Measurements from ENCODE around the gene GDAP2. TPM values are rescaled to one million over a fixed set of nuclear protein-coding genes. Genes with fewer than 3 reads are reported as not detected.

The GDAP2 gene, protein sequence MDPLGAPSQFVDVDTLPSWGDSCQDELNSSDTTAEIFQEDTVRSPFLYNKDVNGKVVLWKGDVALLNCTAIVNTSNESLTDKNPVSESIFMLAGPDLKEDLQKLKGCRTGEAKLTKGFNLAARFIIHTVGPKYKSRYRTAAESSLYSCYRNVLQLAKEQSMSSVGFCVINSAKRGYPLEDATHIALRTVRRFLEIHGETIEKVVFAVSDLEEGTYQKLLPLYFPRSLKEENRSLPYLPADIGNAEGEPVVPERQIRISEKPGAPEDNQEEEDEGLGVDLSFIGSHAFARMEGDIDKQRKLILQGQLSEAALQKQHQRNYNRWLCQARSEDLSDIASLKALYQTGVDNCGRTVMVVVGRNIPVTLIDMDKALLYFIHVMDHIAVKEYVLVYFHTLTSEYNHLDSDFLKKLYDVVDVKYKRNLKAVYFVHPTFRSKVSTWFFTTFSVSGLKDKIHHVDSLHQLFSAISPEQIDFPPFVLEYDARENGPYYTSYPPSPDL
- polyA plus RNA-seq, result 1 to 10 TPM; 2.5 to 4.3 TPM

DNA sequence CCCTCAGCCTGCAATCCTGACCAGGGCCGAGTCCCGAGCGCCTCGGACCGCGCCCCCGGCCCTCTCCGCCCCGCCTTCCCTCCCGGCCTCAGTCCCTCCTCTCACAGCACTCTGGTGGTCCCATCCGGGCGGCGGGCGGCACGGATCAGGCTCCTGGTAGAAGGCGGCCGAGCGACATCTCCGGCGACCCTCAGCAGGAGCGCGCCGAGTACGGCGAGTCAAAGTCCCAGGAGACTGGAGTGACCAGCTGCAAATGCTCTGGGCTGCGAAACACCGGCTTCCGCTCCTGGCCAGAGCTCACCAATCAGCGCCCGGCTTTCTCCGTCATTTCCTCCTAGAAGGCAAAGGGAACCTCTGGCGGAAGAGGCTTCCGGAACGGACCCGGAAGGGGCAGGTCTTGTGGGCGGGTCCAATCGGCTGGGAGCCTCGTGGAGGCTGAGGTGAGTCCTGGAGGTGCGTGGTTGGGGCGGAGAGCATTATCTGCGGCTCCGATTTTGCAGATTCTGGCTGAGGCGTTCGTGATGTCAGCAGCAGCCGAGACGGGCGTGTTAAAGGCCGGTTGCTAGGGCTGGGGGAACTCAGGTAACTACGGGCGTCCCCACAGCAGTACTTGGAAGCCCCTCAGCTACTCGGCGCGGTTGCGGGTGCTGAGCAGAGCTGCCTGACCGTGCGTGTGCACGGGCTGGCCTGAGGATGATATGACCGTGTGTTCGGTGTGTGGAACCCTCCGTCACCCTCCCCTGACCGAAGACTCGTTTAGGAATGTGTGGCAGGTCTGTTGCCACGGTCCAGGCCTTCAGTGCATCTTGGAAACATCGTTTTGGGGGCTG lies at the start of gene GDAP2, which contains the start of gene WDR3:
Gene GDAP2 (minus strand): TSS at position 279 of the 830 bp plus-strand sequence. CDS start 9,264 bp downstream, outside the sequence.
Gene WDR3 (plus strand): TSS at position 397 of the 830 bp plus-strand sequence. CDS start 3,581 bp downstream, outside the sequence.
- 0% methylated on average over 64 of the region's 64 CpGs for WGBS, 2 donors
- H3K27ac ChIP-seq (ENCODE audit: low read depth in 2 of 2, low read length in 1 of 2), result peak within 1 kb of the TSS; percentile 87 to 95
- peaks cover 0 to 3% of the 10 kb centered on the region in 2 donors for H3K9me3 ChIP-seq (ENCODE audit: control insufficient read depth in 2 of 2, insufficient read depth in 1 of 2, low read depth in 1 of 2, low read length in 1 of 2)
- H3K4me1 ChIP-seq (ENCODE audit: control insufficient read depth in 2 of 2, insufficient read depth in 2 of 2, low read length in 1 of 2), result peaks cover 0 to 3% of the 10 kb centered on the region in 2 donors
- H3K27me3 ChIP-seq (ENCODE audit: control insufficient read depth in 1 of 2, insufficient read depth in 2 of 2, low read length in 2 of 2), result no peaks in the 10 kb centered on the region
- peak within 1 kb of the TSS; percentile 92 to 96 for H3K4me3 ChIP-seq (ENCODE audit: low read depth in 1 of 2, low read length in 2 of 2)
- peaks cover 0 to 2% of the 10 kb centered on the region in 2 donors for H3K36me3 ChIP-seq (ENCODE audit: control insufficient read depth in 2 of 2, insufficient read depth in 2 of 2, low read length in 1 of 2)

- Histone ChIP-seq H3K9me3 (ENCODE audit: control insufficient read depth in 2 of 2, insufficient read depth in 1 of 2, low read depth in 1 of 2, low read length in 1 of 2) (no peaks in the 10 kb centered on the region), H3K36me3 (ENCODE audit: control insufficient read depth in 2 of 2, insufficient read depth in 2 of 2, low read length in 1 of 2) (no peaks in the 10 kb centered on the region), H3K27me3 (ENCODE audit: control insufficient read depth in 1 of 2, insufficient read depth in 2 of 2, low read length in 2 of 2) (no peaks in the 10 kb centered on the region), H3K4me1 (ENCODE audit: control insufficient read depth in 2 of 2, insufficient read depth in 2 of 2, low read length in 1 of 2) (no peaks in the 10 kb centered on the region), H3K27ac (ENCODE audit: low read depth in 2 of 2, low read length in 1 of 2) (no peak overlapping the region), H3K4me3 (ENCODE audit: low read depth in 1 of 2, low read length in 2 of 2) (no peak overlapping the region)
- 65 to 66% methylated on average over 3 of the region's 3 CpGs for WGBS, 2 donors
Measured at GRCh38 chr1:117976381-117976780, 47.0 kb upstream of the GDAP2 start.

GRCh38 chr1:117971777-117972176 lies 42.4 kb upstream of the GDAP2 start:
- Histone ChIP-seq H3K4me1 (ENCODE audit: control insufficient read depth in 2 of 2, insufficient read depth in 2 of 2, low read length in 1 of 2) (no peaks in the 10 kb centered on the region), H3K27me3 (ENCODE audit: control insufficient read depth in 1 of 2, insufficient read depth in 2 of 2, low read length in 2 of 2) (no peaks in the 10 kb centered on the region), H3K4me3 (ENCODE audit: low read depth in 1 of 2, low read length in 2 of 2) (no peak overlapping the region), H3K27ac (ENCODE audit: low read depth in 2 of 2, low read length in 1 of 2) (no peak overlapping the region), H3K9me3 (ENCODE audit: control insufficient read depth in 2 of 2, insufficient read depth in 1 of 2, low read depth in 1 of 2, low read length in 1 of 2) (no peaks in the 10 kb centered on the region), H3K36me3 (ENCODE audit: control insufficient read depth in 2 of 2, insufficient read depth in 2 of 2, low read length in 1 of 2) (no peaks in the 10 kb centered on the region)

- 46 to 68% methylated on average over 9 of the region's 9 CpGs for WGBS, 2 donors
- H3K9me3 ChIP-seq (ENCODE audit: control insufficient read depth in 2 of 2, insufficient read depth in 1 of 2, low read depth in 1 of 2, low read length in 1 of 2), result no peaks in the 10 kb centered on the region
Measured at GRCh38 chr1:117970252-117970651, 40.8 kb upstream of the GDAP2 start.

GRCh38 chr1:117967881-117968280 lies 38.5 kb upstream of the GDAP2 start:
- no peaks in the 10 kb centered on the region for H3K27me3 ChIP-seq (ENCODE audit: control insufficient read depth in 1 of 2, insufficient read depth in 2 of 2, low read length in 2 of 2)

More at GRCh38 chr1:117970252-117970651, 40.8 kb upstream of the GDAP2 start:
- H3K36me3 ChIP-seq (ENCODE audit: control insufficient read depth in 2 of 2, insufficient read depth in 2 of 2, low read length in 1 of 2), result peaks cover 0 to 2% of the 10 kb centered on the region in 2 donors
- H3K27ac ChIP-seq (ENCODE audit: low read depth in 2 of 2, low read length in 1 of 2), result no peak overlapping the region
- H3K4me1 ChIP-seq (ENCODE audit: control insufficient read depth in 2 of 2, insufficient read depth in 2 of 2, low read length in 1 of 2), result no peaks in the 10 kb centered on the region
- H3K27me3 ChIP-seq (ENCODE audit: control insufficient read depth in 1 of 2, insufficient read depth in 2 of 2, low read length in 2 of 2), result no peaks in the 10 kb centered on the region
- no peak overlapping the region for H3K4me3 ChIP-seq (ENCODE audit: low read depth in 1 of 2, low read length in 2 of 2)

GRCh38 chr1:117967477-117967876 lies 38.1 kb upstream of the GDAP2 start:
- no peak overlapping the region for H3K4me3 ChIP-seq (ENCODE audit: low read depth in 1 of 2, low read length in 2 of 2)
- H3K36me3 ChIP-seq (ENCODE audit: control insufficient read depth in 2 of 2, insufficient read depth in 2 of 2, low read length in 1 of 2), result peaks cover 0 to 2% of the 10 kb centered on the region in 2 donors
- 49 to 53% methylated on average over 4 of the region's 4 CpGs for WGBS, 2 donors
- no peaks in the 10 kb centered on the region for H3K4me1 ChIP-seq (ENCODE audit: control insufficient read depth in 2 of 2, insufficient read depth in 2 of 2, low read length in 1 of 2)
- H3K9me3 ChIP-seq (ENCODE audit: control insufficient read depth in 2 of 2, insufficient read depth in 1 of 2, low read depth in 1 of 2, low read length in 1 of 2), result no peaks in the 10 kb centered on the region
- no peak overlapping the region for H3K27ac ChIP-seq (ENCODE audit: low read depth in 2 of 2, low read length in 1 of 2)
- H3K27me3 ChIP-seq (ENCODE audit: control insufficient read depth in 1 of 2, insufficient read depth in 2 of 2, low read length in 2 of 2), result no peaks in the 10 kb centered on the region

More at GRCh38 chr1:117967881-117968280, 38.5 kb upstream of the GDAP2 start:
- H3K36me3 ChIP-seq (ENCODE audit: control insufficient read depth in 2 of 2, insufficient read depth in 2 of 2, low read length in 1 of 2), result peaks cover 0 to 2% of the 10 kb centered on the region in 2 donors
- no peak overlapping the region for H3K4me3 ChIP-seq (ENCODE audit: low read depth in 1 of 2, low read length in 2 of 2)
- no peaks in the 10 kb centered on the region for H3K4me1 ChIP-seq (ENCODE audit: control insufficient read depth in 2 of 2, insufficient read depth in 2 of 2, low read length in 1 of 2)
- 0 to 10% methylated on average over 1 of the region's 1 CpG for WGBS, 2 donors
- H3K9me3 ChIP-seq (ENCODE audit: control insufficient read depth in 2 of 2, insufficient read depth in 1 of 2, low read depth in 1 of 2, low read length in 1 of 2), result no peaks in the 10 kb centered on the region
- H3K27ac ChIP-seq (ENCODE audit: low read depth in 2 of 2, low read length in 1 of 2), result no peak overlapping the region

- no peaks in the 10 kb centered on the region for H3K9me3 ChIP-seq (ENCODE audit: control insufficient read depth in 2 of 2, insufficient read depth in 1 of 2, low read depth in 1 of 2, low read length in 1 of 2)
- no peak overlapping the region for H3K4me3 ChIP-seq (ENCODE audit: low read depth in 1 of 2, low read length in 2 of 2)
- 88% methylated on average over 3 of the region's 3 CpGs for WGBS, 2 donors
- H3K27ac ChIP-seq (ENCODE audit: low read depth in 2 of 2, low read length in 1 of 2), result no peak overlapping the region
- no peaks in the 10 kb centered on the region for H3K4me1 ChIP-seq (ENCODE audit: control insufficient read depth in 2 of 2, insufficient read depth in 2 of 2, low read length in 1 of 2)
- peaks cover 2 to 4% of the 10 kb centered on the region in 2 donors for H3K36me3 ChIP-seq (ENCODE audit: control insufficient read depth in 2 of 2, insufficient read depth in 2 of 2, low read length in 1 of 2)
- H3K27me3 ChIP-seq (ENCODE audit: control insufficient read depth in 1 of 2, insufficient read depth in 2 of 2, low read length in 2 of 2), result no peaks in the 10 kb centered on the region
Measured at GRCh38 chr1:117964290-117965038, 35.0 kb upstream of the GDAP2 start.

DNA sequence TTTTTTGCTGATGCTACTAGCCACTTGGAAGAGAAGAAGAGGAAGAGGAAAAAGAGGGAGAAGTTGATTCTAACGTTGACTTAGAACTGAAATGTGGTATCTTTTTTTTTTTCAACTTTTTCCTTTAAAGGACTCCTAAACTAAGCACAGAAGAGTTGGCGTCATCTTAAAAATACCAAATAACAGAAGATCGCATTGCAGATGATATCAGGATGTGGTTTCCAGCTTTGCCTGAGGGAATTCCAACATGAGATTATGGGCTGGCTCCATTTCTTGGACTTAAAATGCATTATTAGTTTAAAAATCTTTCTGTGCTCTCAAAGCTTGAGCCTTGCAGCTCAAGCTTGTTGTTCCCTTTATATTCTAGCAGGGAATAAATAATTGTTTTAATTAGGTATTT lies 29.9 kb upstream of the GDAP2 start:
- WGBS, 2 donors, result 67 to 70% methylated on average over 3 of the region's 3 CpGs
- Histone ChIP-seq H3K4me1 (ENCODE audit: control insufficient read depth in 2 of 2, insufficient read depth in 2 of 2, low read length in 1 of 2) (no peaks in the 10 kb centered on the region), H3K9me3 (ENCODE audit: control insufficient read depth in 2 of 2, insufficient read depth in 1 of 2, low read depth in 1 of 2, low read length in 1 of 2) (no peaks in the 10 kb centered on the region), H3K4me3 (ENCODE audit: low read depth in 1 of 2, low read length in 2 of 2) (no peak overlapping the region), H3K27me3 (ENCODE audit: control insufficient read depth in 1 of 2, insufficient read depth in 2 of 2, low read length in 2 of 2) (no peaks in the 10 kb centered on the region), H3K36me3 (ENCODE audit: control insufficient read depth in 2 of 2, insufficient read depth in 2 of 2, low read length in 1 of 2) (peaks cover 4 to 6% of the 10 kb centered on the region in 2 donors), H3K27ac (ENCODE audit: low read depth in 2 of 2, low read length in 1 of 2) (no peak overlapping the region)

DNA sequence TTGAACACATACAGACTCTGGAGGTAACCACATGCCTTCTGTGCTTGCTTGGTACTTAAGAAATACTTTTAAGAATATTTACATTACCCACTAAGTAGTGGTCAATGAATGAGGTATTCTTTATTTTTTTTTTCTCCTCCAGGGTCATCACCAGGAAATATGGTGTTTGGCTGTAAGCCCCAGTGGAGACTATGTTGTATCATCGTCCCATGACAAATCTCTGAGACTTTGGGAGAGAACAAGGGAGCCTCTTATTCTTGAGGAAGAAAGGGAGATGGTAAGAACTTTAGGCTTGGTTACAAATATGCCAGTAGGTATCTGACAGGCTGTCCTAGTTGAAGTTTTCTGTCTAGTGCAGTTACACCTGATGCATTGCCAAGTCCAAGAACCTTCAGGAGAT lies 23.0 kb upstream of the GDAP2 start:
- 93 to 95% methylated on average over 1 of the region's 1 CpG for WGBS, 2 donors
- no peaks in the 10 kb centered on the region for H3K27me3 ChIP-seq (ENCODE audit: control insufficient read depth in 1 of 2, insufficient read depth in 2 of 2, low read length in 2 of 2)
- no peaks in the 10 kb centered on the region for H3K9me3 ChIP-seq (ENCODE audit: control insufficient read depth in 2 of 2, insufficient read depth in 1 of 2, low read depth in 1 of 2, low read length in 1 of 2)
- no peaks in the 10 kb centered on the region for H3K4me1 ChIP-seq (ENCODE audit: control insufficient read depth in 2 of 2, insufficient read depth in 2 of 2, low read length in 1 of 2)
- no peak overlapping the region for H3K4me3 ChIP-seq (ENCODE audit: low read depth in 1 of 2, low read length in 2 of 2)
- H3K36me3 ChIP-seq (ENCODE audit: control insufficient read depth in 2 of 2, insufficient read depth in 2 of 2, low read length in 1 of 2), result peaks cover 7 to 11% of the 10 kb centered on the region in 2 donors
- H3K27ac ChIP-seq (ENCODE audit: low read depth in 2 of 2, low read length in 1 of 2), result no peak overlapping the region
